ENCODE data around the gene TMPRSS11D. TPM values are rescaled to one million over a fixed set of nuclear protein-coding genes. Genes with fewer than 3 reads are reported as not detected.

Gene TMPRSS11D
- total RNA-seq, 1 experiment from 2014 or later, result not detected

DNA sequence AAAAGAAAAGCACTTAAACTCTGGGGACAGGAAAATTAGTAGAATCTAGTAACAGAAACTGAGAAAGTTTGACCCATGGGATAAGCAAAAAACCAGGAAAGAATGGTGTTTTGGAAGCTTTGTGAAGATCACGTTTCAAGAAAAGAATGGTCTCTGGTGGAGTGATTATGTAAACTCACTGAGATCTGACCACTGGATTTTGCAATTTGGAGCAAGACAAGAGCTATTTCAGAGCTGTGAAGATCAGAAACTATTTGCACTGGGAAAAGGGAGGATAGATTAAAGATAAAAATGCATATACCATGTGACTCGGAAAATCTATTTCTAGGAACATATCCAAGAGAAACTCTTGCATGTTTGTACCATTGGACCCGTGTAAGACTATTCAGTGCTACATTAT is 4.3 kb downstream of the TMPRSS11D start:
- Histone ChIP-seq H3K23ac (ENCODE audit: insufficient read length, low read depth, low read length) (no peak overlapping the region), H4K5ac (ENCODE audit: insufficient read length, low read depth, low read length) (no peak overlapping the region), H3K9ac (ENCODE audit: extremely low read depth, insufficient read length, low read length) (no peak overlapping the region), H3K14ac (ENCODE audit: insufficient read depth, low read length) (no peak overlapping the region), H2BK15ac (ENCODE audit: low read depth, low read length) (no peak overlapping the region), H3K18ac (ENCODE audit: insufficient read length, low read depth, low read length) (no peak overlapping the region), H2BK12ac (ENCODE audit: insufficient read length, low read depth, low read length) (no peak overlapping the region), H4K20me1 (ENCODE audit: control insufficient read depth, insufficient read depth, insufficient read length) (no peaks in the 10 kb centered on the region), H2AFZ (ENCODE audit: low read length) (no peak overlapping the region), H3T11ph (ENCODE audit: low read length) (no peak overlapping the region), H3K79me1 (ENCODE audit: insufficient read depth, low read depth, low read length, poor library complexity, severe bottlenecking) (no peaks in the 10 kb centered on the region), H4K91ac (ENCODE audit: insufficient read length, low read depth, low read length) (no peak overlapping the region), H2AK5ac (ENCODE audit: insufficient read length, low read length) (no peak overlapping the region), H3K23me2 (ENCODE audit: insufficient read length, low read depth, low read length, poor library complexity, severe bottlenecking) (no peaks in the 10 kb centered on the region), H3K4me1 (ENCODE audit: insufficient read depth, low read length) (no peaks in the 10 kb centered on the region), H2BK120ac (ENCODE audit: low read depth, low read length, poor library complexity, severe bottlenecking) (no peak overlapping the region), H3K4ac (ENCODE audit: low read depth, low read length) (no peak overlapping the region), H2BK5ac (ENCODE audit: insufficient read length, low read length) (no peak overlapping the region), H3K27ac (ENCODE audit: insufficient read length, low read depth, low read length) (no peak overlapping the region), H3K79me2 (ENCODE audit: insufficient read depth, low read length) (no peaks in the 10 kb centered on the region), H3K56ac (ENCODE audit: insufficient read length, low read depth, low read length) (no peak overlapping the region), H4K8ac (replicated peaks; ENCODE audit: insufficient read length, low read depth, low read length) (no peak overlapping the region), H3K9me3 (ENCODE audit: control insufficient read depth, low read depth, low read length) (no peaks in the 10 kb centered on the region), H2BK20ac (ENCODE audit: low read depth, low read length, poor library complexity, severe bottlenecking) (no peak overlapping the region), H3K4me2 (ENCODE audit: insufficient read depth, insufficient read length, low read length) (no peak overlapping the region), H3K27me3 (ENCODE audit: insufficient read depth, low read length) (no peaks in the 10 kb centered on the region)
- Mint-ChIP-seq H3K27ac (no peak overlapping the region), H3K4me1 (peaks cover 9 to 11% of the 10 kb centered on the region in 2 experiments), H3K4me3 (no peak overlapping the region), H3K27me3 (ENCODE audit: low read depth) (no peaks in the 10 kb centered on the region), H3K9me3 (no peaks in the 10 kb centered on the region), H3K36me3 (ENCODE audit: insufficient read depth in 1 of 3, low read depth in 3 of 3) (no peaks in the 10 kb centered on the region)
- TF ChIP-seq, protein P1, sequence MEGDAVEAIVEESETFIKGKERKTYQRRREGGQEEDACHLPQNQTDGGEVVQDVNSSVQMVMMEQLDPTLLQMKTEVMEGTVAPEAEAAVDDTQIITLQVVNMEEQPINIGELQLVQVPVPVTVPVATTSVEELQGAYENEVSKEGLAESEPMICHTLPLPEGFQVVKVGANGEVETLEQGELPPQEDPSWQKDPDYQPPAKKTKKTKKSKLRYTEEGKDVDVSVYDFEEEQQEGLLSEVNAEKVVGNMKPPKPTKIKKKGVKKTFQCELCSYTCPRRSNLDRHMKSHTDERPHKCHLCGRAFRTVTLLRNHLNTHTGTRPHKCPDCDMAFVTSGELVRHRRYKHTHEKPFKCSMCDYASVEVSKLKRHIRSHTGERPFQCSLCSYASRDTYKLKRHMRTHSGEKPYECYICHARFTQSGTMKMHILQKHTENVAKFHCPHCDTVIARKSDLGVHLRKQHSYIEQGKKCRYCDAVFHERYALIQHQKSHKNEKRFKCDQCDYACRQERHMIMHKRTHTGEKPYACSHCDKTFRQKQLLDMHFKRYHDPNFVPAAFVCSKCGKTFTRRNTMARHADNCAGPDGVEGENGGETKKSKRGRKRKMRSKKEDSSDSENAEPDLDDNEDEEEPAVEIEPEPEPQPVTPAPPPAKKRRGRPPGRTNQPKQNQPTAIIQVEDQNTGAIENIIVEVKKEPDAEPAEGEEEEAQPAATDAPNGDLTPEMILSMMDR (conservative IDR thresholded peaks at IDR 0.05), result no peak
- WGBS (ENCODE audit: extremely low coverage, insufficient read length, low lambda C conversion rate), result no CpG with 5 or more reads among the region's 3 CpGs
- DNase-seq, result no peak

Data from H9 (cell line).